ENCODE data around the gene WDR7.

WDR7 gene

GRCh38 chr18:57040175-57040574 is 389.0 kb downstream of the WDR7 start:
- TF ChIP-seq, protein P1, sequence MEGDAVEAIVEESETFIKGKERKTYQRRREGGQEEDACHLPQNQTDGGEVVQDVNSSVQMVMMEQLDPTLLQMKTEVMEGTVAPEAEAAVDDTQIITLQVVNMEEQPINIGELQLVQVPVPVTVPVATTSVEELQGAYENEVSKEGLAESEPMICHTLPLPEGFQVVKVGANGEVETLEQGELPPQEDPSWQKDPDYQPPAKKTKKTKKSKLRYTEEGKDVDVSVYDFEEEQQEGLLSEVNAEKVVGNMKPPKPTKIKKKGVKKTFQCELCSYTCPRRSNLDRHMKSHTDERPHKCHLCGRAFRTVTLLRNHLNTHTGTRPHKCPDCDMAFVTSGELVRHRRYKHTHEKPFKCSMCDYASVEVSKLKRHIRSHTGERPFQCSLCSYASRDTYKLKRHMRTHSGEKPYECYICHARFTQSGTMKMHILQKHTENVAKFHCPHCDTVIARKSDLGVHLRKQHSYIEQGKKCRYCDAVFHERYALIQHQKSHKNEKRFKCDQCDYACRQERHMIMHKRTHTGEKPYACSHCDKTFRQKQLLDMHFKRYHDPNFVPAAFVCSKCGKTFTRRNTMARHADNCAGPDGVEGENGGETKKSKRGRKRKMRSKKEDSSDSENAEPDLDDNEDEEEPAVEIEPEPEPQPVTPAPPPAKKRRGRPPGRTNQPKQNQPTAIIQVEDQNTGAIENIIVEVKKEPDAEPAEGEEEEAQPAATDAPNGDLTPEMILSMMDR (IDR thresholded peaks at IDR 0.05; ENCODE audit: low read length) = no peak
- TF ChIP-seq EZH2 (optimal IDR thresholded peaks at IDR 0.05; ENCODE audit: low read depth, low read length) (no peak), EZH2phosphoT487 (IDR thresholded peaks at IDR 0.05; ENCODE audit: low read length) (no peak)
- Histone ChIP-seq H3K9me2 (replicated peaks; ENCODE audit: insufficient read depth, low read length) (no peaks in the 10 kb centered on the region), H4K20me1 (ENCODE audit: insufficient read depth, low read length) (no peaks in the 10 kb centered on the region), H3K27me3 (replicated peaks; ENCODE audit: insufficient read depth, low read length) (no peaks in the 10 kb centered on the region), H3K4me1 (ENCODE audit: low read length) (no peaks in the 10 kb centered on the region), H3K27ac (ENCODE audit: low read length) (no peak overlapping the region), H3K4me2 (ENCODE audit: low read depth, low read length) (no peak overlapping the region), H3K36me3 (replicated peaks; ENCODE audit: insufficient read depth, low read length) (no peaks in the 10 kb centered on the region), H3K9me3 (replicated peaks; ENCODE audit: insufficient read depth, low read length) (no peaks in the 10 kb centered on the region), H3F3A (ENCODE audit: insufficient read depth, low read length) (no peaks in the 10 kb centered on the region), H3K9ac (ENCODE audit: low read length) (no peak overlapping the region), H2AFZ (ENCODE audit: low read length) (no peak overlapping the region), H3K4me3 (ENCODE audit: low read length) (no peak overlapping the region), H3K79me2 (ENCODE audit: low read length) (no peaks in the 10 kb centered on the region)
- DNase-seq = no peak

- TF ChIP-seq EZH2phosphoT487 (IDR thresholded peaks at IDR 0.05; ENCODE audit: low read length) = no peak
- TF ChIP-seq, protein P1 (IDR thresholded peaks at IDR 0.05; ENCODE audit: low read length) = no peak
- TF ChIP-seq EZH2 (optimal IDR thresholded peaks at IDR 0.05; ENCODE audit: low read depth, low read length) = no peak
- no peak overlapping the region for H3K4me2 ChIP-seq (ENCODE audit: low read depth, low read length)
Measured at GRCh38 chr18:57043241-57043640, 392.1 kb downstream of the WDR7 start.

DNA sequence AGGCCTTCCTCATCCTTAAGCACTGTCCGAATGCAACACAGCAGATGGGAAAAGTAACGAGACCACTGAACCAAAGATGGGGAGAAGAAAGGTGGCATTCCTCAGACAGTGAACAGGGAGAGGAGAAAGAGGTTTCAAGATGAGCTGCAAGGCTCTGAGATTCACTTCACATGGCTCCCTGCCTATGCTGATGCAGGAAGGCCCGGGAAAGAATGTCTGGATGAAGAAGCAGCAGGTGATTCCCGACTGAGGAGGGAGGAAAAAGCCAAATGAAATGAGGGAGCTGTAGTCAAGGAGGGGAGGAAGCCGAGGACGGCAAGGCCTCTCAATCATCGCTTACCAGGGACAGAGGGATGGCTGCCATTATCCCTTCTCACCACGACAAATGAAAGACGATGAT is 397.2 kb downstream of the WDR7 start:
- no peak overlapping the region for H2AFZ ChIP-seq (ENCODE audit: low read length)
- H3K9me3 ChIP-seq (replicated peaks; ENCODE audit: insufficient read depth, low read length) = no peaks in the 10 kb centered on the region
- H3K27me3 ChIP-seq (replicated peaks; ENCODE audit: insufficient read depth, low read length) = no peaks in the 10 kb centered on the region

More at GRCh38 chr18:57043241-57043640, 392.1 kb downstream of the WDR7 start:
- no peaks in the 10 kb centered on the region for H3K9me2 ChIP-seq (replicated peaks; ENCODE audit: insufficient read depth, low read length)
- H3K4me3 ChIP-seq (ENCODE audit: low read length) = no peak overlapping the region
- H3K9ac ChIP-seq (ENCODE audit: low read length) = no peak overlapping the region
- no peak overlapping the region for H3K27ac ChIP-seq (ENCODE audit: low read length)
- H3K27me3 ChIP-seq (replicated peaks; ENCODE audit: insufficient read depth, low read length) = no peaks in the 10 kb centered on the region
- no peaks in the 10 kb centered on the region for H3K9me3 ChIP-seq (replicated peaks; ENCODE audit: insufficient read depth, low read length)
- no peaks in the 10 kb centered on the region for H3K4me1 ChIP-seq (ENCODE audit: low read length)
- DNase-seq = no peak
- H3K79me2 ChIP-seq (ENCODE audit: low read length) = no peaks in the 10 kb centered on the region
- H3F3A ChIP-seq (ENCODE audit: insufficient read depth, low read length) = no peaks in the 10 kb centered on the region
- no peaks in the 10 kb centered on the region for H3K36me3 ChIP-seq (replicated peaks; ENCODE audit: insufficient read depth, low read length)
- H4K20me1 ChIP-seq (ENCODE audit: insufficient read depth, low read length) = no peaks in the 10 kb centered on the region
- H2AFZ ChIP-seq (ENCODE audit: low read length) = no peak overlapping the region

More for the DNA sequence above, 397.2 kb downstream of the WDR7 start:
- Histone ChIP-seq H3K9me2 (replicated peaks; ENCODE audit: insufficient read depth, low read length) (no peaks in the 10 kb centered on the region), H3K9ac (ENCODE audit: low read length) (no peak overlapping the region), H3K79me2 (ENCODE audit: low read length) (no peaks in the 10 kb centered on the region), H3K4me2 (ENCODE audit: low read depth, low read length) (no peak overlapping the region), H3K27ac (ENCODE audit: low read length) (no peak overlapping the region), H3F3A (ENCODE audit: insufficient read depth, low read length) (peaks cover 10% of the 10 kb centered on the region), H3K4me3 (ENCODE audit: low read length) (no peak overlapping the region), H3K4me1 (ENCODE audit: low read length) (peaks cover 24% of the 10 kb centered on the region), H4K20me1 (ENCODE audit: insufficient read depth, low read length) (no peaks in the 10 kb centered on the region), H3K36me3 (replicated peaks; ENCODE audit: insufficient read depth, low read length) (no peaks in the 10 kb centered on the region)
- no peak for DNase-seq
- TF ChIP-seq, protein P1 (IDR thresholded peaks at IDR 0.05; ENCODE audit: low read length) = no peak
- no peak for TF ChIP-seq EZH2phosphoT487 (IDR thresholded peaks at IDR 0.05; ENCODE audit: low read length)
